GM18526 (cell line): ENCODE measurements around the gene SHB.

Experiments
- POLR2A ChIP-seq: IDR thresholded peaks from 3 replicates; pipeline ENCODE4 v1.6.1; 2011; ENCODE audit not compliant: insufficient read length; ENCODE audit errors: extremely low read depth

The SHB gene

DNA sequence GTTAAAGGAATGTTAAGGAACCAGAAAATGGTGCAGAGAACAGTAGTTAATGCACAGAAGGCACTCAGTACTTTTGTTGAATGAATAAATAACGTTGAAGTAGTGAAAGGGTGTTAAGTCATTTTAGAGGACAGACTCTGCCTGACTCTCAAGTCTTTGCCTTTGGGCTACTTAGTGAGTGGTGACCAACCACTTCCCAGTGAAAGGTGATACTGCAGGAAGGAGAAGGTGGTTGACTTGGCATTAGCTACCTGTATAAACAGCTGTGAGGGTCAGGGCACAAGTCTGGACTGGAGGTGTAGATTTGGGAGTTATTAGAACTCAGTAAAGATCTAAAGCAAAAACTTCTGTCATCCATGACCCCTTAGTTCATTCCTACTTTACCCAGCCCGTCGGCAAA lies 4.9 kb upstream of the SHB start:
- no peak for TF ChIP-seq POLR2A

DNA sequence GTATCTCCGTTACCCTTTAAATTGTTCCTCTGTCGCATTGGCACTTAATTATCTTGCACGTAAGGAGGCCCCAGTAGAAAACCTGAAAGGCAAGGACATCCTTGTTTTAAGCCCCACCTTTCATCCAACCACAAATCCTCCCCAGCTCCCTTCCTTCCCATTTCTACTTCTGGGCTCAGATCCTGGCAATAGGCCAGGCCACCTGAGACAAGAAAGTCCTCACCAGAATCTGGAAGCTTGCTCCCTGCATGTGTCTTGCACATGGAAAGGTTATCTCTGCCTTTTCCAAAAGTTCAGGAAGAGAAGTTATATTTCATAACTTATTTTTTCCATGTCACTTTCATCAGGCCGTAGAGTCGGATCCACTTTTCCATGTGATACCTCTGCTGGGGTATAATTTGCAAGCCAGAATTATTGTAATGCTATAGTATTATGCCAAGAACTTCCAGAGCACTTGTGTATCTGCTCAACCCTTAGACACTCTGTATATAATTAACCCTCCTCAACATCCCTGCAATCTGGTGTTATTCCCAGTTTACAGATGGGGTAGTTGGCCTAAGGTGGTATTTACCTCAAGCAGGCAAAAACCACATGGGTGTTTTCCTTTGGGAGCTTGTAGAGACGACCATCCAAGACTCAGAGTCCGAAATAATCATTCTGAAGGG lies 2.6 kb upstream of the SHB start:
- TF ChIP-seq POLR2A, result no peak

DNA sequence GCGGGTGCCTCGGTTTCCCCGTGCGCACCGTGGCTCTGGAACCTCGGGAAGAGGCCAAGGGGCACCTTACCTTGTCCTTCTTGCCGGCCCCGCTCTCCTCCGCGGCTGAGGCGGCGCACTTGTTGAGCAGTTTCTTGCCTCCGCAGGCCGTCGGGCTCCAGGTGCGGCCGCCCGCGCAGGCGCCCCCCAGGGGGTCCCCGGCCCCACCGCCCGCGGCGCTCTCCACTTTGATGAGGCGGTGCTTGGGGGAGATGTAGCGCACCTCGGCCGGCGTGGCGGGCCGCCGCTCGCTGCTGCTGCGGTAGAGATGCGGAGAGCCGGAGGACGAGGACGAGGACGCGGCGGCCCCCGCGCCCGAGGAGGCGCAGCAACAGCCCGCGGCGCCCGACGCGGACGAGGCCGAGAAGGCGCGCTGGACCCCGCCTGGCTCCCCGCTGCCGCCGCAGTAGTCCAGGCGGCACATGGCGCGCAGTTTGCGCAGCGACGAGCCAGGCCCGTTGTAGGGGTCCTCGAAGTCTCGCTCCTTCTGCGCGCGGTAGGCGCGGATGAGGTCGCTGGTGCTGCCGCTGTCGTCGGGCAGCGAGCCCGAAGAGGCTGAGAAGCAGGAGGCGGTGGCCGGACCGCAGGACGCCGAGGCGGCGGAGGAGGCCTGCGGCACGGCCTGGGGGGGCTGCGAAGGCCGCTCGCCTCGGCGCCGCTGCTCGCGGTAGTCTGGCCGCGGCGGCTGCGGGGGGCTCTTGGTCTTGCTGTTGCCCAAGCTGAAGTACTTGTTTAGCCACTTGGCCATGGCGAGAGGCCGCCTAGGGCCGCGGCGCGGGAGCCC lies 957 bp downstream of the SHB start:
- no peak for TF ChIP-seq POLR2A

DNA sequence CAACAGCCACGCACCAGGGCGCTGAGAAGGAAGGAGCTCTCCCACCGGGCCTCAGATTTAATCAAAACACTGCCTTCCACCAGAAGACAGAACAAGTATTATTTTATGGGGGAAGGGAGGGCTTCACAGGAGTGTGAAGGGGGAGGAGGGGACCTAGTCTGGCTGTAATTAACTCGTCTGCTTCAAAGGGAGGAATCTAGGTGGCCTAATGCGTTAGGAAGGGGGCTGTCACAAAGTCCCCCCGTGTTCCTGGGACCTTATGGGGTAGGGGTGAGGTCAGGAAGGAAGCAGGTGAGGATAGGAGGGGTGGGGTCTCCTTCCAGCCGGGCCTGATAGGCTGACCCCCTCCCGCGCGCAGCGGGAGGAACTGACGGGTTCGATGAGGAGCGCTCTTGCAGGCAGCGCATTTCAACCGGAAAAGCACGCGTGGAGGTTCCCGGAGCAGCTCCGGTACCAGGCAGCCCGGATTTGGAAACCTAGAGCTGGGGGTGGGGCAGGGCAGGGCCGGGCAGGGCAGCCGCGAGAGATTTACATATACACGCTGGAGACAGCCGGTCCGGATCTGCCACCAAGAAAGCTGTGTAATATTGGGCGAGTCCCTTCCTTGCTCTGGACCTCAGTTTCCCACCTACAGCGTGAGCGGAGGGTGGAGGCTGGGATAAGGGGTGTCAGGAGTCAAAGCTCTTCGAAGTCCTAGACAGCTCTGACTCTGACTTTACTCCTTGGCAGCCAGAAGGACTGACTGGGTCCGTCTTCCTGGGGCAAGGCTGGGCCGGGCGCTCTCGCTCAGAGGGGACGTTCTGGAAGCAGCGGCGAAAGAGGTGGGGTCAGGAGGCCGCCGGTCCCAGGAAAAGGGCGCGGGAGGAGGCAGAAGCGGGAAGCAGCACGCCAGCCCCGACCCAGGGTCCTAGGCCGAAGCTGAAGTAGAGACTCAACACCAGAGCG lies 1.8 kb downstream of the SHB start:
- TF ChIP-seq POLR2A, result no peak

DNA sequence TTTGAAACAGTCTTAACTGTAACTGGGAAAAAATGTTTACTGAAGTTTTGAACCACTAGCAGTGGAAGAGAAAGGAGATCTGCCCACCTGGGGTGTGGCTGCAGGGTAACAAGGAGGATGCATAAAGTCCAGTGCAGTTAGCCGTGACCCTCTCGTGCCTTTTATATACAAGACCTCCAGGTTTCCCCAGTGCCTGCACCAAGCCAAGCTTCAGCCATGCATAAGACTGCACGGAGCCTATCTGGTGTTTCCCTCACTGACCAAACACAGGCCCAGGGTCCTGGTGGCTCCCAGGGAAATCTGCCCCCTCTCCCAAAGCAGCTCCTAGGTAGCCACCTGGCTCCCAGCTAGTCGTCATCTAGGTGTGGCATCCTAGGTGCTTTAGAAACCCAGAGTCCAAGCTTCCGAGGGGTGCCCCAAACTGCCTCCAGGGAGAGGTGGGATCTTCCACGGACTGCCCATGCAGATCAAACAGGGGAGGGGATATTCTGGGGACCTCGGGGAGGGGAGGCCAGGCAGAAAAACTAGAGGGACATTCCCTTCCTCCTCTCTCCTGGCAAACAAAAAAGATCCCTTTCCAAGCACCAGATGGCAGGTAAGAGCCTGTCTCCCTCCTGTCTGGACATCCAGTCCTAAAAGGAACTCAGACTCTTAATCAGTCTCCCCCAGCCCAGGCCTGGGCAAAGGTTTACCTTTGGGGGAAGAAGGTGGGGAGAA lies 2.7 kb downstream of the SHB start:
- no peak for TF ChIP-seq POLR2A

DNA sequence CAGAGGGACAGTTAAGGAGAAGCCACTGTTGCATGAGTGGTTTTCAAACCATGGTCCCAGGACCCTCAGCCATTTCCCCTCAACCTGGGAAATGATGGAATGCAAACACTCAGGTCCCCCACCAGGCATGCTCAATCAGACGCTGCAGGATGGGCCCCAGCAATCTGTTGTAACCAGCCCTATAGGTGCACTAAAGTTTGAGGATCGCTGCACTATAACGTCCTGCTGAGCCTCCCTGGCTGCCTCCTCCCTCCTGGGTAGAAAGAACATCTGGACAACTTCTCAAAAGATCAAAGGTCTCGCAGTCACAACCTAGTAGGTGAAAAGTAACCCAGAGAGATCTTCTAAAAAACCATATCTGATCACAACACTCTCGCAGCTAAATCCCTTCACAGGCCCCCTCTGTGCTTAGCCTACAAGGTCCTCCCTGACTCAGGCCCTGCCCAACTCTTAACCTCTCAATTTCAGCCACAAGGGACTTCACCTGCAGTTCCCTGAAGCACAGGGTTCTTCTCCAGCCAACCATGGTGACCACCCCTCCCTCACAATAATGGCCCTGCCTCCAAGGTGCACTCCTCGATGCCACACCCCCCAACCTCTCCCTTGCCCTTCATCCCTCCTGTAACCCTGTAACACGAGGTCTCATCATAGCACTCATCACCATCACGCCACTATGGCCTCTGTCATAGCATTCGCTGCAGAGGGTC lies 3.5 kb downstream of the SHB start:
- no peak for TF ChIP-seq POLR2A

DNA sequence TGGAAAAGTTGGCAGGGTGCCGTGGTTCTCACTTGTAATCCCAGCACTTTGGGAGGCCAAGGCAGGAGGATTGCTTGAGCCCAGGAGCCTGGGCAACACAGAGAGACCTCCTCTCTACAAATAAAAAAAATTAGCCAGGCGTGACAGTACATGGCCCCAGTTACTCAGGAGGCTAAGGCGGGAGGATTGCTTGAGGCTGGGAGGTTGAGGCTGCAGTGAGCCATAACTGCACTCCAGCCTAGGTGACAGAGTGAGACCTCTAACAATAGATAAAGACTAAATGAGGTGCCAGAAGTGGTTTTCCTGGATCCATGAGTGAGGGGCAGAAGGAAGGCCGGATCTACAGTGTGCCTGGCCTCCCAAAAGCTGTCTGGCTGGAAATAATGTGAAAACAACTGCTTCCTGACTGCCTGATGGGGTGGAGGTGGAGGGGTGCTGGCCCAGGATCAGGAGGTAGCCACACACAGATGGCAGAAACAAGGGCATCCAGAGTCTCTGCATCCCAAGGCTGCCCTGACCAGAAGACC lies 4.1 kb downstream of the SHB start:
- TF ChIP-seq POLR2A, result no peak

DNA sequence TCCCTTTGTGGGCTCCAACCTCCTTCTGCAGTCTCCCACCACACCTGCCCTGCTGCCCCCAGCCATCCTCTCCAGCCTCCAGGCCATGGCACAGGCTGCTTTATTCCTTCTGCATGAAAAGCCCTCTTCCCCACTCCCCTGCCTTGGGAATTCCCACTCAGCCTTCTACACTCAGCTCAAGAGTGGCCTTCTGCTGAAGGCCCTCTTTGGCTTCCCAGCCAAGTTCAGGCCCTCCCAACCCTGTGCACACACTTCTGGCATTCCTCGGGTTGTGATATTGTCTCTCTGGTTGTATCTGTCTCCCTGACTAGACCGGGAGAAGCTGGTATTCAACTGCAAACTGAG lies 5.7 kb downstream of the SHB start:
- no peak for TF ChIP-seq POLR2A

DNA sequence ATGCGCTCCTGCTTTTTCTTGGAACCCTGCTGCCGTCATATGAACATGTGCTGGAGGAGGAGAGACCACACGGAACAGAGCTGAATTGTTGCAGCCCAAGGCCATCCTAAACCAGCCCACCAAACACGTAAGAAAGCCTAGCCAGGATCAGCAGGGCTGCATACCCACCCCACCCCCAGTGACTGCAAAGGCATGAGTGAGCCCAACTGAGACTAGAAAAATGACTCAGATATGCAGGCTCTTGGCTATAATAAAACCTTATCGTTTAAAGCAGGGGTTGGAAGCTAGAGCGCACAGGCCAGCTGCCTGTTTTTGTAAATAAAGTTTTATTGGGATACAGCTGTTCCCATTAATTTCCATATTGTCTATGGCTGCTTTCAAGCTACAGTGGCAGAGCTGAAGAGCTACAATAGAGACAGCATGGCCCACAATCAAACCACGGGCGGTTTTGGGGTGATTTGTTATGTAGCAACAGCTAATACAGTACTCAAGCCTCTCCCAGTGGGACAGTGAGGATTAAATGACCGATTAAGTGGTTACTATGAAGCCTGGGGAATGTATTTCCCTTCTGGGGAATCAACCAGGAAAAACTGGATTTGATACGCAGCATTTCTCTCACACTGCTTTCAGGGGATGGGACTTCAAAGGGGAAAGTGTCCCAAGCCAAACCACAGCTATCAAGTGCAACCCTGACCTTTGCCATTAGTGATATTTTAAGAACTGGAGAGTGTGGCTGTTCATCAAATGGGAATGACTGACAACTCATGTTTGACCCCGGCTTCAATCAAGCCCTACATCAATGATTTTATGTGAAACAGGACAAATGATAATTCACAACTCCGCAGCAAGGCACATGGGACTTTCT lies 6.3 kb downstream of the SHB start:
- no peak for TF ChIP-seq POLR2A

DNA sequence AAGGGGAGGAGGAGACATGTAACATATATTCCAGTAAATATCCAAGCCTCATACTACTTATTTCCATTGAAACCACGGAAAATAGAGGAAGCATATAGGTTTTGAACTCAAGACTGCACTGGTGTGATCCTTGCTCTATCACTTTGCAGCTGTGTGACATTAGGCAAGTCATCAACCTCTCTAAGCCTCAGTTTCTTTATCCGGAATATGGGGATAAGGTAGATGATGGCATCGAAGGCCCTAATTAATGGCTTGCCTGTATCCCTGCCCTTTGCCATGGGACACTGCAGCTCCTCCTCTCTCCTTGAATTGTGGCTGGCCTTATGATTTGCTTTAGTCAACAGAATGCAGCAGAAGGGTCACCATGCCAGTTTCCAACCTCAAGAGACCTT lies 6.9 kb downstream of the SHB start:
- no peak for TF ChIP-seq POLR2A

DNA sequence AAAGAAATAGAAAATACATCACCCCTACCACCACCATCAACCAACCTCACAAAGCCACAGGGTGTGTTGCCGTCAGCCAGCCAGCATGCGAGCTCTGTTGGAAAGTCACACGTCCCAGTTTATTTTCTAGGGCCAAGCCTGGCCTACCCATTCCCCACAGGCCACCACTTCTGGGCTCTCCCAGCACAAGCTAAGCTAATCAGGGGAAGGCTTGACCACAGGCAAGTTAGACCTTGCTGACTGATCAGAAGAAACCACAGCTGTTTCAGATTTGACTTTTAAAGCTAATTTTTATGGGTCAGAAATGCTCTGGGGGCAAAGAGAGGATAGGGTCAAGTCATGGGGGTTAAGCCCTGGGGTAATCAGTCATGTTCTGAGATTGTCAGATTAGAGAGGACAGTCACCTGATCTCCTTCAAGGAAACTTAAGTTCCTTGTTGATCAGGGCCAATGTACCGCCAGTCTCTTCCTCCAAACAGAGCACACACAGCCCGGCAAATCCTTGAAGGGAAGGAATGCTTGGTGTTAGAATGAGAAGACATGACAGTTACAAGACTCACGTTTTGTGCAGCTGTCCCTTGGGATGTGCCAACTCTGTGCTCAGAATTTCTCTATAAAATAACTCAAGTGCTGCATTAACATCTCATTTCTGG lies 7.6 kb downstream of the SHB start:
- no peak for TF ChIP-seq POLR2A

DNA sequence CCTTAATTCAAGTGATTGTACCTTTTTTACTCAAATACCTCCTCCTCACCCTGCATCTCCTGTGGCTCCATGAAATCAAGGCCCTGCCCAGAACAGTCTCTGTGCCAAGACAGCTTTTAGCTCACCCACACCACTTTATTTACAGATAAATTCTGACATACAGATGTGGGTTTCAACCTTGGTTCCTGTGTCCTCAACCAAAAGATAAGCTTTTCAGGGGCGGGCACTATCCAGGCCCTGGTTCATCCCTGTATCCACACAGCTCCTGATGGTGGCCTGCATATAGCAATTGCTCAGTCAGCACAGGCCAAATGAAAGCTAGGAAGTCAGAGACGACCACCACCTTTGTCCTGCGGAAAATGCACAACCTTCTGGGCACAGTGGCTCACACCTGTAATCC lies 8.3 kb downstream of the SHB start:
- no peak for TF ChIP-seq POLR2A
